B cell (primary cell): ENCODE data around the gene ZFPL1. TPM values are rescaled to one million over a fixed set of nuclear protein-coding genes. Genes with fewer than 3 reads are reported as not detected.

Experiments used
- ATAC-seq: fragments of 200-7000 bp; cut with Tn5 transposase; one replicate; pipeline ENCODE4 v1.10.0; 2021; ENCODE audit warnings: low read depth, mild to moderate bottlenecking, moderate number of reproducible peaks, moderate library complexity
- CTCF ChIA-PET: fragments of 350-600 bp; sonication (Branson Sonifier 250); formaldehyde crosslinking; loops from one replicate; lab custom pipeline; 2021; ENCODE audit warnings: antibody characterized with exemption, inconsistent platforms; lab: Charles Lee
- POLR2A ChIA-PET: fragments of 350-600 bp; sonication (Branson Sonifier 250); formaldehyde crosslinking; loops from one replicate; lab custom pipeline; 2021; ENCODE audit warnings: antibody characterized with exemption; lab: Charles Lee
- DNase-seq: peaks from one replicate; pipeline ENCODE4 v3.0.0; 2013
- H2AFZ ChIP-seq: 2 replicates; pipeline ENCODE4 v1.6.1; 2012; ENCODE audit warnings: mild to moderate bottlenecking, low read depth, low read length; ENCODE audit not compliant: insufficient read depth, poor library complexity, severe bottlenecking
- H3K27ac ChIP-seq, 2 donors: 1 replicate in 1 of 2; 2 replicates in 1 of 2; pipeline ENCODE4 v1.5.1; 2012 to 2013; ENCODE audit warnings: low read length in 2 of 2, mild to moderate bottlenecking in 2 of 2, moderate library complexity in 1 of 2
- H3K27me3 ChIP-seq, 4 experiments: fragments of 200-600 bp in 1 of 4; sonication (generic) in 1 of 4; replicated peaks in 1 of 4; 1 replicate in 2 of 4; 2 replicates in 2 of 4; pipeline versions ENCODE4 v1.6.1 to v1.7.0; 2013 to 2016; ENCODE audit warnings: low read length in 3 of 4, mild to moderate bottlenecking in 2 of 4, mixed read lengths in 1 of 4, moderate library complexity in 1 of 4; ENCODE audit not compliant: insufficient read depth in 4 of 4, control insufficient read depth in 3 of 4; ENCODE audit errors: control extremely low read depth in 1 of 4
- H3K36me3 ChIP-seq, 2 experiments: replicated peaks in 1 of 2; 1 replicate in 1 of 2; 2 replicates in 1 of 2; pipeline versions ENCODE4 v1.6.1 to v1.7.1; 2013; ENCODE audit warnings: low read length in 1 of 2; ENCODE audit not compliant: insufficient read depth in 2 of 2, control insufficient read depth in 1 of 2; ENCODE audit errors: control extremely low read depth in 1 of 2, extremely low read depth in 1 of 2
- H3K4me1 ChIP-seq, 2 donors: fragments of 200-600 bp in 1 of 2; sonication (generic) in 1 of 2; 1 replicate in 1 of 2; 2 replicates in 1 of 2; pipeline versions ENCODE4 v1.5.1 to v1.6.1; 2013 to 2017; ENCODE audit warnings: low read length in 2 of 2; ENCODE audit not compliant: control insufficient read depth in 2 of 2, insufficient read depth in 2 of 2
- H3K4me2 ChIP-seq: replicated peaks from 2 replicates; pipeline ENCODE3; 2012; ENCODE audit warnings: mild to moderate bottlenecking, low read depth, low read length; ENCODE audit not compliant: poor library complexity, severe bottlenecking
- H3K4me3 ChIP-seq, 5 experiments: fragments of 200-600 bp in 1 of 5; sonication (generic) in 1 of 5; 1 replicate in 3 of 5; 2 replicates in 2 of 5; pipeline versions ENCODE4 v1.5.1 to v1.7.0; 2011 to 2016; ENCODE audit warnings: low read length in 4 of 5, mild to moderate bottlenecking in 4 of 5, low read depth in 2 of 5, control low read depth in 1 of 5, moderate library complexity in 1 of 5; ENCODE audit not compliant: insufficient read depth in 1 of 5; ENCODE audit errors: control extremely low read depth in 1 of 5, extremely low read depth in 1 of 5
- H3K79me2 ChIP-seq: fragments of 200-600 bp; sonication (generic); one replicate; pipeline ENCODE4 v1.6.0; 2016; ENCODE audit warnings: low read length; ENCODE audit not compliant: control insufficient read depth, insufficient read depth
- H3K9ac ChIP-seq: fragments of 200-600 bp; sonication (generic); 2 replicates; pipeline ENCODE4 v1.6.1; 2017; ENCODE audit warnings: mild to moderate bottlenecking, low read length, moderate library complexity
- H3K9me3 ChIP-seq, 3 donors: one replicate each; pipeline versions ENCODE4 v1.6.1 to v1.7.1; 2013; ENCODE audit warnings: low read length in 2 of 3; ENCODE audit not compliant: control insufficient read depth in 2 of 3, insufficient read depth in 1 of 3; ENCODE audit errors: control extremely low read depth in 1 of 3
- H4K20me1 ChIP-seq: 2 replicates; pipeline ENCODE4 v1.6.0; 2012; ENCODE audit warnings: mild to moderate bottlenecking, low read length; ENCODE audit not compliant: insufficient read depth, control insufficient read depth, poor library complexity, severe bottlenecking
- H3K27ac Mint-ChIP-seq: one replicate; pipeline ENCODE4 v1.8.0; 2021; ENCODE audit warnings: mixed read lengths
- H3K27me3 Mint-ChIP-seq: one replicate; pipeline ENCODE4 v1.8.0; 2021; ENCODE audit warnings: mixed read lengths
- H3K4me1 Mint-ChIP-seq: one replicate; pipeline ENCODE4 v1.8.0; 2021; ENCODE audit warnings: mixed read lengths
- H3K4me3 Mint-ChIP-seq: one replicate; pipeline ENCODE4 v1.8.0; 2021; ENCODE audit warnings: mixed read lengths
- H3K9me3 Mint-ChIP-seq: one replicate; pipeline ENCODE4 v1.8.0; 2022; ENCODE audit warnings: mixed read lengths; ENCODE audit not compliant: insufficient read depth
- CTCF ChIP-seq: fragments of 200-600 bp; IDR thresholded peaks from one replicate; pipeline ENCODE4 v1.8.0; 2022; ENCODE audit warnings: antibody characterized with exemption, mild to moderate bottlenecking
- EZH2 ChIP-seq: IDR thresholded peaks from 2 replicates; pipeline ENCODE4 v1.6.1; 2012; ENCODE audit warnings: borderline replicate concordance, low read depth, mild to moderate bottlenecking, moderate library complexity, low read length; ENCODE audit not compliant: insufficient read depth, poor library complexity, severe bottlenecking
- WGBS: methylation state at CpG from one replicate; pipeline ENCODE4 v1.1.5; 2013; ENCODE audit warnings: missing lambda C conversion rate; ENCODE audit not compliant: insufficient coverage; 5-methylcytosine and 5-hydroxymethylcytosine counted together
- intact Hi-C: fragments of 100-400 bp; cut with micrococcal nuclease; formaldehyde crosslinking; loops from one replicate; pipeline ENCODE4 v1.10.0; 2022
- polyA plus RNA-seq: library from polyadenylated mRNA; depleted of rRNA; stranded (reverse); fragments of >200 nt; gene quantifications from 2 replicates; pipeline ENCODE4 v1.2.3, GENCODE V29; 2012
- total RNA-seq, 2 donors: library from RNA; stranded (reverse); fragments of 120-200 nt in 1 of 2; gene quantifications; 1 replicate in 1 of 2; 2 replicates in 1 of 2; pipeline versions ENCODE4 v1.2.3 to v1.2.4, GENCODE V29; 2013 to 2022

The ZFPL1 gene
- total and polyA plus RNA-seq, 2 donors (not counting 1 experiment from before 2014, with no cell fraction given): 57.3 to 79.2 TPM

- Histone ChIP-seq H3K27me3 (no peaks in the 10 kb centered on the region), H3K27ac (no peak overlapping the region), H3K9ac (no peak overlapping the region), H3K4me2 (no peak overlapping the region), H3K79me2 (no peaks in the 10 kb centered on the region), H3K9me3 (no peaks in the 10 kb centered on the region), H3K4me1 (peaks cover 0 to 11% of the 10 kb centered on the region in 2 donors), H3K36me3 (no peaks in the 10 kb centered on the region), H3K4me3 (no peak overlapping the region), H2AFZ (peak overlapping the region; percentile 21), H4K20me1 (no peaks in the 10 kb centered on the region)
- H3K9me3 Mint-ChIP-seq: no peaks in the 10 kb centered on the region
- CTCF ChIA-PET: interaction anchor here (0.6 kb wide), 1 partner anchor 203 kb away, joined by 3 read pairs; no protein-coding TSS in a partner anchor
- peaks cover 4% of the 10 kb centered on the region for H3K4me1 Mint-ChIP-seq
- H3K4me3 Mint-ChIP-seq: no peak overlapping the region
- H3K27me3 Mint-ChIP-seq: no peaks in the 10 kb centered on the region
- ATAC-seq: no peak
- intact Hi-C loops: no loop called here
- no peak overlapping the region for H3K27ac Mint-ChIP-seq
- TF ChIP-seq CTCF: no peak
- TF ChIP-seq EZH2: no peak
- no peak for DNase-seq
- WGBS: 88% methylated on average over 2 of the region's 4 CpGs
- POLR2A ChIA-PET: no interaction called here
These were observed 12.0 kb upstream of the ZFPL1 start for GRCh38 chr11:65071907-65072630.

DNA sequence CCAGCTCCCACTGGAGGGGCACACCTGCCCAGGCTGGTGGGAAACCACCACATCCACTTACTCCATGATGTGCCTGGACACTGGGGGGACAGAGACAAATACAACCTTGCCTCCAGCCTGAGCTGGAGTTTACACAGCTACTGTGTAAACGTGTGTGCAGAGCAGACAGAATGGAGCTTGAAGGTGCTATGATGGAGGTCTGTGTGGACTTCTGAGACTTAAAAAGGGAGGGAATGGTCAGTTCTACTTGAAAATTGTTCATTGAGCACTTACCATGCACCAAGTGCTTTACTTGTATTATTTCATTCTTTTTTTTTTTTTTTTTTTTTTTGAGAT is 11.4 kb upstream of the ZFPL1 start:
- H2AFZ ChIP-seq: no peak overlapping the region
- no peaks in the 10 kb centered on the region for H4K20me1 ChIP-seq
- Mint-ChIP-seq H3K4me1 (peaks cover 4% of the 10 kb centered on the region), H3K27ac (no peak overlapping the region), H3K4me3 (no peak overlapping the region), H3K9me3 (no peaks in the 10 kb centered on the region), H3K27me3 (no peaks in the 10 kb centered on the region)
- TF ChIP-seq EZH2 (no peak), CTCF (no peak)
- no peak for DNase-seq
- H3K4me2 ChIP-seq: no peak overlapping the region
- no peaks in the 10 kb centered on the region for H3K36me3 ChIP-seq
- H3K27me3 ChIP-seq: no peaks in the 10 kb centered on the region
- peaks cover 0 to 11% of the 10 kb centered on the region in 2 donors for H3K4me1 ChIP-seq
- H3K9ac ChIP-seq: no peak overlapping the region
- H3K4me3 ChIP-seq: no peak overlapping the region
- intact Hi-C loops: no loop called here
- ChIA-PET POLR2A (no interaction called here), CTCF (no interaction called here)
- 100% methylated on average over 1 of the region's 1 CpG for WGBS
- H3K79me2 ChIP-seq: no peaks in the 10 kb centered on the region
- no peak overlapping the region for H3K27ac ChIP-seq
- ATAC-seq: no peak
- H3K9me3 ChIP-seq: no peaks in the 10 kb centered on the region
